Subcutaneous adipose tissue (tissue), 4 donors: ENCODE measurements around the gene EBI3. TPM values are rescaled to one million over a fixed set of nuclear protein-coding genes. Genes with fewer than 3 reads are reported as not detected.

Experiments
- CTCF ChIP-seq: fragments of 450-650 bp; IDR thresholded peaks from one replicate; pipeline ENCODE4 v1.5.1; 2016; ENCODE audit warnings: low read depth, mild to moderate bottlenecking, control low read depth, antibody characterized with exemption, moderate library complexity
- total RNA-seq, 4 donors: library from RNA; depleted of rRNA; stranded (reverse); fragments of >200 nt; gene quantifications; one replicate each; pipeline ENCODE4 v1.1.0, GENCODE V29; 2016

EBI3 gene
- total RNA-seq, 4 donors from 2014 or later = 2.0 to 20.7 (median 8.0) TPM

- TF ChIP-seq CTCF = no peak
Observed at GRCh38 chr19:4284176-4284958, 55.0 kb downstream of the EBI3 start.

- TF ChIP-seq CTCF = no peak
Observed at GRCh38 chr19:4284974-4285373, 55.7 kb downstream of the EBI3 start.

Other genes starting within 250 kb of the EBI3 start
- 1,000 to 10,000 TPM in 3 of 4 donors, 100 to 1,000 TPM in 1; 784 to 3,342 (median 1,545) TPM for gene EEF2, start 244.1 kb upstream of the EBI3 start, total RNA-seq
- gene PIAS4, start 221.8 kb upstream of the EBI3 start, total RNA-seq = 10 to 100 TPM in 3 of 4 donors, 1 to 10 TPM in 1; 7.7 to 50.4 (median 16.1) TPM
- gene ZBTB7A, start 162.6 kb upstream of the EBI3 start, total RNA-seq = 10 to 100 TPM; 14.2 to 63.9 (median 28.7) TPM
- gene MAP2K2, start 105.4 kb upstream of the EBI3 start, total RNA-seq = 10 to 100 TPM; 39.3 to 66.1 (median 56.3) TPM
- gene CREB3L3, start 75.9 kb upstream of the EBI3 start, total RNA-seq = not detected
- 10 to 100 TPM; 12.6 to 28.3 (median 15.6) TPM for gene SIRT6, start 47.0 kb upstream of the EBI3 start, total RNA-seq
- gene ANKRD24, start 46.8 kb upstream of the EBI3 start, total RNA-seq = 1 to 10 TPM in 2 of 4 donors, under 1 TPM in 2; 0.68 to 2.9 (median 1.6) TPM
- gene YJU2, start 17.6 kb downstream of the EBI3 start, total RNA-seq = 10 to 100 TPM; 10.7 to 21.5 (median 17.5) TPM
- not detected for gene SHD, start 49.7 kb downstream of the EBI3 start, total RNA-seq
- under 1 TPM in 1 of 4 donors, not detected in 3; 0.34 TPM for gene TMIGD2, start 72.9 kb downstream of the EBI3 start, total RNA-seq
- gene FSD1, start 75.1 kb downstream of the EBI3 start, total RNA-seq = not detected
- gene STAP2, start 109.3 kb downstream of the EBI3 start, total RNA-seq = 1 to 10 TPM; 1.5 to 2.9 (median 1.8) TPM
- 10 to 100 TPM in 1 of 4 donors, 1 to 10 TPM in 3; 3.8 to 13.2 (median 8.4) TPM for gene MPND, start 114.0 kb downstream of the EBI3 start, total RNA-seq
- 10 to 100 TPM; 28.7 to 43.9 (median 36.4) TPM for gene SH3GL1, start 171.0 kb downstream of the EBI3 start, total RNA-seq
- 10 to 100 TPM in 1 of 4 donors, 1 to 10 TPM in 3; 4.8 to 13.0 (median 6.3) TPM for gene CHAF1A, start 173.1 kb downstream of the EBI3 start, total RNA-seq
- gene UBXN6, start 228.3 kb downstream of the EBI3 start, total RNA-seq = 100 to 1,000 TPM in 2 of 4 donors, 10 to 100 TPM in 2; 85.0 to 149 (median 102) TPM
- 10 to 100 TPM; 15.5 to 39.7 (median 26.9) TPM for gene HDGFL2, start 242.8 kb downstream of the EBI3 start, total RNA-seq